Spleen (tissue), 11 donors: ENCODE data around the gene ROBO1. TPM values are rescaled to one million over a fixed set of nuclear protein-coding genes. Genes with fewer than 3 reads are reported as not detected.

Experiments used
- DNase-seq: peaks from one replicate; pipeline ENCODE4 v3.0.0-alpha.2; 2020
- H3K27ac ChIP-seq, 8 donors: fragments of 200-600 bp; sonication (generic) in 7 of 8; 1 replicate in 4 of 8; 2 replicates in 4 of 8; pipeline versions ENCODE4 v1.5.0 to v1.8.0; 2016 to 2021; ENCODE audit warnings: inconsistent platforms in 4 of 8, mild to moderate bottlenecking in 4 of 8, moderate library complexity in 1 of 8
- H3K27me3 ChIP-seq, 7 donors: fragments of 200-600 bp; sonication (generic) in 6 of 7; replicated peaks in 1 of 7; 1 replicate in 4 of 7; 2 replicates in 3 of 7; pipeline versions ENCODE4 v1.5.0 to v1.8.0; 2016 to 2021; ENCODE audit warnings: inconsistent platforms in 3 of 7, mild to moderate bottlenecking in 1 of 7
- H3K36me3 ChIP-seq, 6 donors: fragments of 200-600 bp; sonication (generic) in 5 of 6; 1 replicate in 4 of 6; 2 replicates in 2 of 6; pipeline versions ENCODE4 v1.5.0 to v1.8.0; 2016 to 2021; ENCODE audit warnings: inconsistent platforms in 2 of 6
- H3K4me1 ChIP-seq, 6 donors: fragments of 200-600 bp; sonication (generic) in 5 of 6; 1 replicate in 3 of 6; 2 replicates in 3 of 6; pipeline versions ENCODE4 v1.5.0 to v1.8.0; 2016 to 2021; ENCODE audit warnings: inconsistent platforms in 3 of 6
- H3K4me3 ChIP-seq, 8 donors: fragments of 200-600 bp; sonication (generic) in 7 of 8; 1 replicate in 4 of 8; 2 replicates in 4 of 8; pipeline versions ENCODE4 v1.5.0 to v1.8.0; 2016 to 2021; ENCODE audit warnings: inconsistent platforms in 4 of 8, mild to moderate bottlenecking in 4 of 8, moderate library complexity in 2 of 8
- H3K9me3 ChIP-seq, 8 donors: fragments of 200-600 bp; sonication (generic) in 7 of 8; 1 replicate in 4 of 8; 2 replicates in 4 of 8; pipeline versions ENCODE4 v1.5.0 to v1.8.0; 2016 to 2021; ENCODE audit warnings: inconsistent platforms in 4 of 8
- POLR2A ChIP-seq, 3 donors: fragments of 450-650 bp; IDR thresholded peaks; one replicate each; pipeline ENCODE4 v1.5.1; 2017; ENCODE audit warnings: antibody characterized with exemption in 3 of 3, mild to moderate bottlenecking in 1 of 3
- POLR2AphosphoS5 ChIP-seq, 3 donors: sonication (generic); formaldehyde crosslinking; IDR thresholded peaks; one replicate each; pipeline ENCODE4 v1.5.1; 2017; ENCODE audit warnings: antibody characterized with exemption in 3 of 3
- WGBS, 5 donors: extraction: QIAGEN DNeasy Blood & Tissue Kit in 3 of 5; methylation state at CpG; one replicate each; pipeline versions ENCODE4 v1.1.5 to v1.1.7; 2013 to 2018; 5-methylcytosine and 5-hydroxymethylcytosine counted together
- intact Hi-C: fragments of 100-400 bp; cut with DNase I; formaldehyde crosslinking; loops from one replicate; pipeline ENCODE4 v1.15.0; 2023; ENCODE audit warnings: low total_unique reads
- polyA plus RNA-seq, 3 donors: library from polyadenylated mRNA; stranded (reverse); fragments of 200-250 nt; gene quantifications; one replicate each; pipeline ENCODE4 v1.2.1, GENCODE V29; 2013
- total RNA-seq, 7 donors: library from RNA; depleted of rRNA in 3 of 7; stranded (reverse); fragments of >200 nt in 3 of 7; fragmentation: NEBNext Ultra II Directional in 4 of 7; extraction: Animal tissue kit (Norgen Biotek cat#: 25700) in 4 of 7; gene quantifications; one replicate each; pipeline versions ENCODE4 v1.1.0 to v1.2.1, GENCODE V29; 2016 to 2021
- TF ChIP-seq, protein P1 (sequence below), 11 experiments: fragments of 200-600 bp in 7 of 11; fragments of 450-650 bp in 4 of 11; sonication (generic) in 4 of 11; IDR thresholded peaks in 8 of 11; conservative IDR thresholded peaks in 3 of 11; 1 replicate in 7 of 11; 2 replicates in 4 of 11; pipeline versions ENCODE4 v1.4.0 to v1.8.0; 2016 to 2021; ENCODE audit warnings: antibody characterized with exemption in 11 of 11, inconsistent platforms in 4 of 11, mild to moderate bottlenecking in 1 of 11
- donor health status: healthy with polysubstance abuse.
- donor health status: DM: no; HTN: no; CAD: no; lungs with moderate emphysema.
- donor health status: DM: no; HTN: no; CAD: no.
- donor health status: Bipolar disorder and iron deficiency.
- donor health status: healthy.
- donor health status: DM: no; HTN: no; CAD: no.
- donor health status: DM: yes; HTN: yes; CAD: no.

The ROBO1 gene
- total and polyA plus RNA-seq, 10 donors, result 3.4 to 37.3 (median 26.0) TPM

DNA sequence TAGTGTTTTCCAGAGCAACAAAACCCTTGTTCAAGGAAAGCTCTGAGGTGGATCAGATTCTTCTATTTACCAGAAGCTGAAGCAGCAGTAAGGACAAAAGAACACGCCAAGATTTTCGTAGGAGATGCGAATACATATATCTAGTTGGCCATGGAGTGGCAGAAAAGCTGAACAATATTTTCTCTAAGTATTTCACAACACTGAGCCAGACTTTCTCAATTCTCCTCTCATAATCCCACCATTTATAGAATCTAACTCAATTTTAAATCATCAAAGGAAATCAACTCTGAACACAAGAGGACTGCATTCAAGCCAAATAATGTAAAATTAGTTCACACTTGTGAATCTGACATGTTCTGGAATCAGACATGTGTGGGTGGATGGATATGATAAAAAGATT, 775.0 kb downstream of the ROBO1 start:
- H3K4me1 ChIP-seq, result no peaks in the 10 kb centered on the region
- no peak overlapping the region for H3K4me3 ChIP-seq
- no peak overlapping the region for H3K27ac ChIP-seq
- 88 to 100% (median 93%) methylated on average over 3 of the region's 3 CpGs for WGBS, 5 donors
- DNase-seq, result no peak
- intact Hi-C loops, result no loop called here
- no peak for TF ChIP-seq POLR2A (IDR thresholded peaks at IDR 0.05)
- no peak for TF ChIP-seq POLR2AphosphoS5 (IDR thresholded peaks at IDR 0.05)
- TF ChIP-seq, protein P1, sequence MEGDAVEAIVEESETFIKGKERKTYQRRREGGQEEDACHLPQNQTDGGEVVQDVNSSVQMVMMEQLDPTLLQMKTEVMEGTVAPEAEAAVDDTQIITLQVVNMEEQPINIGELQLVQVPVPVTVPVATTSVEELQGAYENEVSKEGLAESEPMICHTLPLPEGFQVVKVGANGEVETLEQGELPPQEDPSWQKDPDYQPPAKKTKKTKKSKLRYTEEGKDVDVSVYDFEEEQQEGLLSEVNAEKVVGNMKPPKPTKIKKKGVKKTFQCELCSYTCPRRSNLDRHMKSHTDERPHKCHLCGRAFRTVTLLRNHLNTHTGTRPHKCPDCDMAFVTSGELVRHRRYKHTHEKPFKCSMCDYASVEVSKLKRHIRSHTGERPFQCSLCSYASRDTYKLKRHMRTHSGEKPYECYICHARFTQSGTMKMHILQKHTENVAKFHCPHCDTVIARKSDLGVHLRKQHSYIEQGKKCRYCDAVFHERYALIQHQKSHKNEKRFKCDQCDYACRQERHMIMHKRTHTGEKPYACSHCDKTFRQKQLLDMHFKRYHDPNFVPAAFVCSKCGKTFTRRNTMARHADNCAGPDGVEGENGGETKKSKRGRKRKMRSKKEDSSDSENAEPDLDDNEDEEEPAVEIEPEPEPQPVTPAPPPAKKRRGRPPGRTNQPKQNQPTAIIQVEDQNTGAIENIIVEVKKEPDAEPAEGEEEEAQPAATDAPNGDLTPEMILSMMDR (IDR thresholded peaks at IDR 0.05 in 8 of 11, conservative IDR thresholded peaks at IDR 0.05 in 3 of 11), result no peak
- H3K36me3 ChIP-seq, result no peaks in the 10 kb centered on the region
- peaks cover 0 to 20% (median 17%) of the 10 kb centered on the region in 8 donors for H3K9me3 ChIP-seq
- H3K27me3 ChIP-seq, result no peaks in the 10 kb centered on the region

DNA sequence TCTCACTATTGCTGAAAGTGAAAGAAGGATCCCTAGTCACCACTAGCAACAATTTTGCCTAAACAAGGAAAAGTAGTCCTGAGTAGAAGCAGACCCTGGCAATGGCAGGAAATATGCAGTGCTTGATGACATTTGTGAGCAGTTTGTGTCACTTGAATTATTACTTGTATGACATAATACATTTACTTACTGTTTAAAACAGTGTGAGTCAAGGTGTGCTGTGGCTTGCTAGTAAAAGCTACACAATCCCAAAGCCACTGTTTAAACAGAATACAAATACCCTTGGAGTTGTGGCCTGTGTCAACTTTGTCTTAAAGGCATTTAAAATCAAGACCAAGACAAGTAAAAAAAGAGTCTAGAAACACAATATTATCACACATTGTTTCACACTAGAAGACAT, 775.4 kb downstream of the ROBO1 start:
- intact Hi-C loops, result no loop called here
- no peak overlapping the region for H3K4me3 ChIP-seq
- H3K27ac ChIP-seq, result no peak overlapping the region
- TF ChIP-seq POLR2A (IDR thresholded peaks at IDR 0.05) (no peak), POLR2AphosphoS5 (IDR thresholded peaks at IDR 0.05) (no peak)
- TF ChIP-seq, protein P1 (IDR thresholded peaks at IDR 0.05 in 8 of 11, conservative IDR thresholded peaks at IDR 0.05 in 3 of 11), result no peak
- DNase-seq, result no peak
- H3K27me3 ChIP-seq, result no peaks in the 10 kb centered on the region
- no peaks in the 10 kb centered on the region for H3K4me1 ChIP-seq
- no peaks in the 10 kb centered on the region for H3K36me3 ChIP-seq
- peaks cover 0 to 20% (median 17%) of the 10 kb centered on the region in 8 donors for H3K9me3 ChIP-seq

DNA sequence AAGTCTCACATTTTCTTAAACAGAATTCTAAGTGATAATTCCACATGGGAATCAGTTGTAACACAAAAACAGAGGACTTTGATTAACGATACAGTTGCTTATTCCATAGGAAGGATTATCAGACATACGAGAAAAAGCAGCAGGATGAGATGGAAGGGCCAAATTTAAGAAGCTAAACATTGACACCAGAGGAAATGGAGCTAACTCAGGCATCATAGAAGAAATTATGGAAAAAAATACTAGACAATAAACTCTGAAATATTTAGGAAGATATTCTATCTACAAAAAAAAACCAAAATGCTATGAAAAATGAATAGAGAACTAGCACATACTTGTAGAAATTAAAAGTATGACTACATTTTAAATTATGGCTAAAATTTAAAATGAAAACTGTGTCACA, 776.1 kb downstream of the ROBO1 start:
- 78 to 95% (median 94%) methylated on average over 2 of the region's 2 CpGs for WGBS, 5 donors
- H3K27me3 ChIP-seq, result no peaks in the 10 kb centered on the region
- peaks cover 0 to 20% (median 17%) of the 10 kb centered on the region in 8 donors for H3K9me3 ChIP-seq
- H3K4me1 ChIP-seq, result no peaks in the 10 kb centered on the region
- H3K4me3 ChIP-seq, result no peak overlapping the region
- TF ChIP-seq, protein P1 (IDR thresholded peaks at IDR 0.05 in 8 of 11, conservative IDR thresholded peaks at IDR 0.05 in 3 of 11), result no peak
- no peak for TF ChIP-seq POLR2A (IDR thresholded peaks at IDR 0.05)
- no peak for TF ChIP-seq POLR2AphosphoS5 (IDR thresholded peaks at IDR 0.05)
- no peak for DNase-seq
- no peaks in the 10 kb centered on the region for H3K36me3 ChIP-seq
- H3K27ac ChIP-seq, result no peak overlapping the region
- intact Hi-C loops, result no loop called here

DNA sequence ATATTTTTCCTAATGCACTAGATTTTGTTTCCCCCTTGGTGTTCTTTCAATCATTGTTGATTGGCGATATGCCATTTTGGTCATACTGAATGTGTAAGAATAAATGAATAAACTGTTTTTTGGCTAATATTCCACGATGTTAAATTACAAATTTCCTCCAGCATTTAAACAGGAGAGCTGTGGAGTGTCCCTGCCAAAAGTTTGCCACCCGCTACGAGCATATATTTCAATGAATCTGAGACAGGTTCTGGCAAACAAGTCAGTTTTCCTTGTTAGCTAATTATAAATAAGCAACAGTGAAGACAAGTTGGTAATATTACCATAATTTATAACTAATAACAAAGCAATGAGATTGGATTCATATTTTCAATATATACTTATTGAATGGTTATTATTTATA, 777.6 kb downstream of the ROBO1 start:
- WGBS, 5 donors, result 81 to 89% (median 88%) methylated on average over 4 of the region's 4 CpGs
- no peaks in the 10 kb centered on the region for H3K36me3 ChIP-seq
- H3K4me1 ChIP-seq, result no peaks in the 10 kb centered on the region
- TF ChIP-seq POLR2A (IDR thresholded peaks at IDR 0.05), result no peak
- TF ChIP-seq, protein P1 (IDR thresholded peaks at IDR 0.05 in 8 of 11, conservative IDR thresholded peaks at IDR 0.05 in 3 of 11), result no peak
- no peak for TF ChIP-seq POLR2AphosphoS5 (IDR thresholded peaks at IDR 0.05)
- no peak overlapping the region for H3K4me3 ChIP-seq
- intact Hi-C loops, result no loop called here
- H3K9me3 ChIP-seq, result peaks cover 0 to 21% (median 17%) of the 10 kb centered on the region in 8 donors
- H3K27ac ChIP-seq, result no peak overlapping the region
- H3K27me3 ChIP-seq, result no peaks in the 10 kb centered on the region
- DNase-seq, result no peak
